GM19025 (cell line): ENCODE results near the gene ADAM8.
A peak's percentile ranks its signal among the peaks of the same experiment; 100 is the strongest.

Experiments
- ATAC-seq: cut with Tn5 transposase; IDR thresholded peaks from one replicate; pipeline ENCODE4 v1.9.1; 2021; ENCODE audit warnings: mild to moderate bottlenecking, low read depth, moderate library complexity; ENCODE audit not compliant: unreplicated experiment

Gene ADAM8

DNA sequence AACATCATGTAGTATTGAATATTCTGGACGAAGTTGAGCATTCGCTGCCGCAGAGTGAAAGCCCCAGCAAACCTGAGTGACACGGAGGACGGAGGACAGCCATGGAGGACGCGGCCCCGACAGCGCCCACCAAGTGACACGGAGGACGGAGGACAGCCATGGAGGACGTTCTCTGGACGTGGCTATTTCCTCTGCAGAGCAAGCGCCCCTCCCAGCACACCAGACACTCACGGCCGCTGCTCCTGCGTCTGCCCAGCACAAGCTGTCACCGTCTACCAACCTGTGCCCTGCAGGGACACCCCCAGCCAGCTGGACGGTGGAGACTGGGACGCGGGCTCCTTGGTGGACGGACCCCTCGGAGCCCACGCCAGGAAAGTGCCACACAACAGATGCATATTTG is 7.3 kb upstream of the ADAM8 start:
- ATAC-seq = no peak

DNA sequence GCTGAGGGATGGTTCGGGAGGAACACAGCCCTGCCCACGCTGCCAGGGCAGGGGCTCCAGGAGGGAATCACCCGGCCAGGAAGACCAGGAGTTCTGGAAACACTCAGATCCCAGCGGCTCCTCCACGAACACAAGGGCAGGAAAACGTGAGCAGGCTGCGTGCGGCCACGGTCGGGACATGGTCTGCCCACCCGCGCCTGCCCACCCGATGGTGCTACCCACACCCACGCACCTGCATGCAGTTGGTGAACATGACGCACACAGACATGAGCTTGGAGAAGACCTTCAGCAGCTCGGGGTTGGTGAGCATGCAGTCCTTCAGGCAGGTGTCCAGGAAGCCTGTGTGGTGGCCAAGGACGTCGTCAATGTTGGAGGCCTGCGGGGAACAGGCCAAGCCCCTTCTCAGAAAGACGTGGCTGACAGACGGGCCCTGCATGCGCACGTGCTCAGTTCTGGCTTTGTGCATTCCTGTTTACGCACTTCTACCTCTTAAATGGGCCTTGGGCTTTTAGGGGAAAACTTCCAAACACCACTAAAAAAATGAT is 6.2 kb upstream of the ADAM8 start:
- ATAC-seq = no peak

- no peak for ATAC-seq
Observed at GRCh38 chr10:133281628-133282372, 5.1 kb upstream of the ADAM8 start.

DNA sequence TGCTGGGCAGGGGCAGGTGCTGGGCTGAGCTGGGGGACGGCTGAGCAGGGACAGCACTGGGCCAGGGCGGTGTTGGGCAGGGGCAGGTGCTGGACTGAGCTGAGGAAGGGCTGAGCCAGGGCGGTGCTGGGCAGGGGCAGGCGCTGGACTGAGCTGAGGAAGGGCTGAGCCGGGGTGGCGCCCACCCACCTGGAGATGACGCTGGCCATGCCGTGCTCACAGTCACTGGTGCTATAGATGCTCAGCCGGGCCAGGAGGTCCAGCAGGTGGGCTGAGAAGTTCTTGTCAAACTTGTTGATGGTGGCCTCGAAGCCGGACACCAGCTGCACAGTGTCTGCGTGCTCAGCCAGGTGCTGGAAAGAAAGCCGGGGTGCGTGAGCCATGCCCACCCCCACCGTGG is 4.4 kb upstream of the ADAM8 start:
- no peak for ATAC-seq

DNA sequence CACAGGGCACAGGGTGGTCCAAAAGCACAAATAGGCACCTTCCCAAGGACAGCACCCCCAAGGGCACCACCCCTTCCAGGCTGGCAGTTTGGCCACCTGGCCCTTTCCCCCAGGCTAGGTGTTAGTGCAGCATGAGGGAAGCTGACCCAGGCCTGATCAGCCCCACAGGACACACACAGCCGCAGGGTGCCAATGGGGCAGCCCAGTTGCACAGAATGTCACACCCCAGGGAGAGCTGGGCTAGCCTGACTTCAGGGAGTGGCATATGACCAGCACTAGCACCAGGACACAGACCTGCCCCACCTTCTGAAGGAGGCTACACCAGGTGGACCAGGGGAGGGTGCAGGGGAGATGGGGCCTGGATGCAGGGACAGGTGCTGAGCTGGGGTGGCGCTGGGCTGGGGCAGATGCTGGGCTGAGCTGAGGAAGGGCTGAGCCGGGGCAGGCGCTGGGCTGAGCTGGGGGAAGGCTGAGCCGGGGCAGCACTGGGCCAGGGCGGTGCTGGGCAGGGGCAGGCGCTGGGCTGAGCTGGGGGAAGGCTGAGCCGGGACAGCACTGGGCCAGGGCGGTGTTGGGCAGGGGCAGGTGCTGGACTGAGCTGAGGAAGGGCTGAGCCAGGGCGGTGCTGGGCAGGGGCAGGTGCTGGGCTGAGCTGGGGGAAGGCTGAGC is 3.9 kb upstream of the ADAM8 start:
- no peak for ATAC-seq

DNA sequence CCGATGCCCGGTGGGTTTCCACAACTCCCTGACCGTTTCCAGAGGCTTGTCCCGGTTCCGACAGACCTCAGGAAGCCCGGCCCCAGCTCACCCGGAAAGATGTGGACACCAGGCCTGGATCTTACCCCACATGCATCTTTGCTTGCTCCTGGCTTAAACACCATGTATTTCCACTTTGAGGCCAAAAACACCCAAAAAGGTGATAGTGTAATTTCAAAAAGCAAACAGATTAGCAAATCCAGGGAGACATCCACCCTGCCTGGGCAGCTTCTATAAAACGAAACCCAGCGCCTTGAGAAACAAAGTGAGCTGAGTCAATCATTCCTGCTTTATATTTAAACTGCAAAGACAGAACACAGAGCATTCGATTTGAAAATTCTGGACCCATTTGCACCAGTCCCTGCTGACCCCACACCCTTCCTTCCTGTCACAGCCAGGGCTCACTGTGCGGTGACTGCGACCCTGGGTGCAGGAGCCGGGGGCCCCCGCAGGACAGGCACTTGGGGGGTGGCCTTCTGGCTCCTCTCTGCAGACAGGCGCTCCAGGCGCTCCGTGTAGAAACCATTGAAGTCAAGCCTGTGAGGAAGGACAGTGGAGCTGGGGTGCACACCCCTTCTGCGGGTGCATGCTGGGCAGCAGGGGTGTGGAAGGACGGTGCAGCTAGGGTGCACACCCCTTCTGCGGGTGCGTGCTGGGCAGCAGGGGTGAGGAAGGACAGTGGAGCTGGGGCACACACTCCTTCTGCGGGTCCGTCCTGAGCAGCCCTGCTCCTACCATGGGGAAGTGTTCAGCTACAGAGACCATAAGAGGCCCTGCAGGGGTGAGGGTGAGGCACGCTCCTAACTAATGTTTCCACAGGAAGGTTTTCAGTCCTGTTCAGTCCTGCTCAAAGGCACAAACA is 2.9 kb upstream of the ADAM8 start:
- ATAC-seq = no peak

- peak; percentile 31 for ATAC-seq
Observed at GRCh38 chr10:133278577-133279265, 2.1 kb upstream of the ADAM8 start.

- ATAC-seq = no peak
Observed at GRCh38 chr10:133277993-133278576, 1.4 kb upstream of the ADAM8 start.

DNA sequence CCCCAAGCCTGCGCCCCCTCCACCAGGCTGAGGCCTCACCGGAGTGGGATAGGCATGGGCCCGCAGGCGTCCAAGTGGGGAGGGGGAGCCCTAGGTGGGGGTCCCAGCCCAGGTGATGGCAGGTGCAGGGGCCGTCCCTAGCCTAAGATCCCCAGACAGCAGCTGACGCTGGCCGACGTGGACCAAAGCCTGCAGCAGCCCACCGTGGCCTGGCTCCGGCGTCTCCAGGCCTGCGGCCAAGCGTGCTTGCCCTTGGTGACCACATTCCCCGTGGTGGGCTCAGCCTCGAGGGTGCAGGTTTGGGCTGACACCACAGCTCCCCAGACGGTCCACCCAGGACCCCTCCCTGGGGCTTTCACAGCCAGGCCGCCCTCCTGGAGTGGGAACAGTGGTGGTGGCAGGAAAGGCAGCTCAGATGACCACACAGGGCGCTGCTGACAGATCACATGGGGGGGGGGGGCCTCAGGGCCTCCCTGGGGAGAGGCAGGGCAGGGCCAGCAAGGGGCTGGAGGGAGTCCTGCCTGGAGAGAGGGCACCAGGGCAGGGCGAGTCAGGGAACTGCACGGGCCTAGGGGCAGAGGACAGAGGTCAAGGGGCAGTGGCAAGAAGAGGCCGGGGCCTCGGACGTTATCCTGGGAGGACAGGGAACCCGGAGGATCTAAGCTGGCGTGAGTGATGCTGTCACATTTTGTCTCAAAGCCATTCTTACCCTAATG is 767 bp upstream of the ADAM8 start:
- no peak for ATAC-seq

DNA sequence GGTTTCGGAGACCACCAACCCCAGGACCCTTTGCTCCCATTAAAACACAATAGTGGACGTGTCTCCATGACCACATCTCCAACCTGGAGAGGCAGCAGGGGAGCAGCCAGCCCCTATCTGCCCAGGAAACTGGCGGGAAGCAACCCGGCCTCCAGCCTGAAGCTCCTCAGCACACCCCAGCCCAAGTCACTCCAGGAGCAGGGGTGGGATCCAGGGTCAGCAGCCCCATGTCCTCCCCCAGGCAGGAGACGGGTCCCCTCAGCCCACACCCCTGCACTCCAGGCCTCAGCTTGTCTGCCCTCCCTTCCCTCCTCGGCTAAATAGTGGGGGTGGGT is 601 bp downstream of the ADAM8 start:
- no peak for ATAC-seq

- peak; percentile 27 for ATAC-seq
Observed at GRCh38 chr10:133275684-133276092, 980 bp downstream of the ADAM8 start.

DNA sequence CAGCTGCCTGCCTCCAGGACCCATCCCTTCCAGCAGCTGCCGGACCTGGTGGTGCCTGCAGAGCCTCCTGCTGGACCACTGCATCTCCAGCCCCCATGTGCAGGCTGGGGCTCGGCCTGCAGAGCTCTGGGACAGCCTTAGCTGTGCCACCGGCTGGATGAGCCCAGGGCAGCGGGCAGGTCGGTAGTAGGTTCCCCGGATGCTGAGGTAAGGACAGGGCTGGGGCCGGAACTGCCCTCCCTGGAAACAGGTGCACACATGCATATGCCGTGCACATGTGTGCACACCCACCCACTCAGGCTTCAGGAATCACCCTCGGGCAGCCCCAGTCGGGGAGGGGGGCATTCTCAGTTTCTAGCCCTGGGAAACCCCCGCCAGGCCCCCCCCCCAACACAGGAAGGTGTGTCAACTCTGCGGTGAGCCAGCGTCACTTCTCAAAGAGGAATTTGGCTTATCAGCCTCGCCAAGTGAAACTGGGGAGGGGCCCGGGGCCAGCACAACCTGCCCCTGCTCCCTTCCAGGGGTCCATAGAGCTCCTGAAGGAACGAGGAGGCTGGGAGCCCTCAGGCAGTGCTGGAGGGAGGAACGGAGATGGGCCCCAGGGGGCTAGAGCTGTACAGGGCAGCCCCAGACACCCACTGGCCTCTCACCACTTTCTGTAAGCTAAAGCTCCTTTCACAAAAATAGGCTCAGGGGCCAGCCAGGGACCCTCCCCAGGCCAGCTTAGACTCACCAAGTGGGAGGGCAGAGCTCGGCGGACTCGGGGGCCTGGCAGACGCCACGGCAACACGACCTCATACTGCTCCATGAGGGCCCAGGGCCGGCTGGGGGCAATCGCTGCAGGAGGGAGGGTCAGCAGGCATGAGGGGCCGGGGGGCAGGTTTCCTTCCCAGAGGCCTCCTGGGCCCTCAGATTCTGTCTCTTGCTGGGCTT is 1.7 kb downstream of the ADAM8 start:
- ATAC-seq = peak; percentile 41

GRCh38 chr10:133273534-133274143 is 3.0 kb downstream of the ADAM8 start:
- ATAC-seq = no peak

DNA sequence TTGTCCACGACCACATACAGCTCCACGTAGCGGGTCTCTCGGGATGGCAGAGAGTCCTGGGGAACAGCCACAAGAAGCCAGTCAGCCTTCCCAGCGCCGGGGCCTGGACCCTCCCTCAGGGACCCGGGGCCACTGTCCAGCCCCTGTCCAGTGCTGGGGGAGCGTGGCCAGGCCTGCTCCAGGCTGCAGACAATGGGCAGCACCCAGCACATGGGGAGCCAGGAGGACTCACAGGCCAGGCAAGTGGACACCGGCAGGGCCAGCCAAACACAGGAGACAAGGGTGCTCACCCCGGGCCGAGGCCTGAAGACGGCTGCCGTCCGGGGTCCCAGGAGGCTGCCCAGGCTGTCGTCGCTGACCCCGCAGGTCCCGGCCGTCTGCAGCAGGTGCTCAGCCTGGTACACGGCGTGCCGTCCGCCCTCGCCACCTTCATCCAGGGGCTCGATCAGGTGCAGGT is 3.7 kb downstream of the ADAM8 start:
- no peak for ATAC-seq

DNA sequence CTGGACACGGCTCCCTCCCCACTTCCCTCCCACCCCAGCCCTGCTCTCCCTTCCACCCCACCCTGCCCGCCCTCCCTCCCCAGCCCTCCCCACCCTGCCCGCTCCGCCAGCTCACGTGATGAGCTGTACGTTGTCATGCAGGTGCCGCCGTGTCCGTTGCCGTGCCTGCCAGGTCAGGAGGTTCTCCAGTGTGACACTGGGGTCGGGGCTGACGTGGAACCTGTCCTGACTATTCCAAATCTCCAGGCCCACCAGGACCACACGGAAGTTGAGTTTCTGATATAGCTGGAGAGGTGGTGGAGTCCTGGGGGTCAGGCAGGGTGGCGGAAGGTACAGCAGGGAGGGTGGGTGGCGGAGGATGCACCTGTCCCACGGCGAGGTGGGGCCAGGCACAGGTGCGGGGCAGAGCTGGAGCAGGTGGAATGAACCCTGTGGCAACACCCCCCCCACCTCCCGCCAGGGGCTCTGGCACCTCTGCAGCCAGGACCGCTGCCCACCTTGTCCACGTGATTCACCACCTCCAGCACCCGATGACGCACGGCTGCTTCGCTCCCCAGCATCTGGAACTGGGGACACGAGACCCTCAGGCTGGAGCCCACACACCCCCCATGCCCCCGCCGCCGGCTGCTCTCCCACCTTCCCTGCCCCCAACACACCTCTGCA is 4.2 kb downstream of the ADAM8 start:
- ATAC-seq = no peak

DNA sequence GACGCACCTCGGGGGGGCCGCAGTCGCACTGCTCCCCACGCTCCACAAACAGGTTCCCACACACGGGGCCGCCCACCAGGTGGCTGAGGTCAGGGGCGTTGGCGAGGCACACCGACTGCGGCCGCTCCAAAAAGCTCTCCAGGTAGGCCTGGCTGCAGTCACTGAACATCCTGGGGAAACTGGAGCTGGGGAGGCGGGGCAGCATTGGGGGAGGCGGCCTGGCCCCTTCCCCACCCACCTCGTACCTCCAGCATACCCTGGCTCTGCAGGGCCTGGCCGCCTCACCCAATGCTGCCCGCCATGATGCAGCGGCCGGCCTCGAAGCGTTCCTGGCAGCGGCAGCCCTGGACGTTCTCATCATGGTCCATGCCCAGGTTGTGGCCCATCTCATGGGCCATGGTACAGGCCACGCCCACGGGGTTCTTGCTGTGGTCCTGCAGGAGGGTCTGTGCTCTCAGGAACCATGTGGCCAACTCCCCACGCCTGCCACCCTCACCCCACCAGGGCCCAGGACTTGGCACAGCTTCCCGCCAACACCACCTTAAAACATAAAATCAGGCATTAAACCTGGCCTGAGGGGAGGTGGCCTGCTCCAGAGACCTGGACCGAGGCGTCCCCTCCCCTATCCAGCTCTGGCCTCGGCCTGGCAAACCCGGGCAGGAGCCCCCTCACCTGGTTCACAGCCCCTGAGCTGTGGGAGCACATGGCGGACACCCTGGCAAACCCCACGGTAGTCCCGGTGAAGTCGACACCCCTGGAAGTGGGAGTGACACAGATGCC is 5.0 kb downstream of the ADAM8 start:
- no peak for ATAC-seq
